ENCODE measurements around the gene ITIH4.

- TF ChIP-seq POLR2AphosphoS5 (IDR thresholded peaks at IDR 0.05; ENCODE audit: low read depth, low read length) (no peak), POLR2A (IDR thresholded peaks at IDR 0.05; ENCODE audit: low read depth, low read length) (no peak), SPI1 (IDR thresholded peaks at IDR 0.05; ENCODE audit: low read depth, low read length) (no peak)
Measured at GRCh38 chr3:52800079-52800478, 30.4 kb downstream of the ITIH4 start.
